EL (cell line): ENCODE measurements around the gene KRT2.
"Not testable (repeated sequence)": the region's sequence is repeated elsewhere in the genome, so short reads cannot be mapped to it uniquely, and the experiment has no call there.

Experiments used
- DNase-seq: peaks from one replicate; pipeline ENCODE4 v3.0.0-alpha.2; 2016

KRT2 gene

DNA sequence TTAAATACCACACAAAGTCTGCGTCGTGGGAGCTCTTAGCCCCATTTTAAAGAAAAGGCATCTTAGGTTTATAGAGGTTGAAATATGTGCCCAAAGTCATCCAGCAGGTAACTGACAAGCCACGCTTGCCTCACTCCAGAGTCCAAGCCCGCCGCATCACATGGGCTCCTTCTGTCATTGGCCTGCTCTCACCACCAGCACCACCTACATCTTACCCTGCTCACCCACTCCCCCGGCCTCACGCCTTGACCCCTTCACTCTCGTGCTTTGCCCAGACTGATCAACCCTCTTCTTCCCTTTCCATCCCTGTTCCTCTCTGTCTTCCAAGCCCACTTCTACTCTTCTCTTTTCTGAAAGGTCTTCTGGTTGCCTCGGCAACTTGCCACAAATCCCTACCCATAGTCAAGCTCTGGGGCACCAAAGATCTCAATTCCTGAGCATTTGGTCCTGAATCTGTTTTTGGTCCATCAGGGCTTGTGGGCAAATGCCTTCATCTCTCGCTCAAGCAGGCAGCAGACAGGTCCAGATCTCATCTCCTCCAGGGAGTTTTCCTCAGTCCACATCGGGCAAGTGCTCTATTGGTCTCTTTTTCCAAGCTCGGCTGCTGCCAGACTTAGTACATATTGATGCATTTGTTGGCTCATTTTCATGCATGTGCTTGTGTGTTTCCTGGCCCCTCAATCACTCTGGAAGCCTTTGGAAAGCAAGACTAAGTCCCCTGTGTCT lies 31.7 kb upstream of the KRT2 start:
- DNase-seq: no peak

DNA sequence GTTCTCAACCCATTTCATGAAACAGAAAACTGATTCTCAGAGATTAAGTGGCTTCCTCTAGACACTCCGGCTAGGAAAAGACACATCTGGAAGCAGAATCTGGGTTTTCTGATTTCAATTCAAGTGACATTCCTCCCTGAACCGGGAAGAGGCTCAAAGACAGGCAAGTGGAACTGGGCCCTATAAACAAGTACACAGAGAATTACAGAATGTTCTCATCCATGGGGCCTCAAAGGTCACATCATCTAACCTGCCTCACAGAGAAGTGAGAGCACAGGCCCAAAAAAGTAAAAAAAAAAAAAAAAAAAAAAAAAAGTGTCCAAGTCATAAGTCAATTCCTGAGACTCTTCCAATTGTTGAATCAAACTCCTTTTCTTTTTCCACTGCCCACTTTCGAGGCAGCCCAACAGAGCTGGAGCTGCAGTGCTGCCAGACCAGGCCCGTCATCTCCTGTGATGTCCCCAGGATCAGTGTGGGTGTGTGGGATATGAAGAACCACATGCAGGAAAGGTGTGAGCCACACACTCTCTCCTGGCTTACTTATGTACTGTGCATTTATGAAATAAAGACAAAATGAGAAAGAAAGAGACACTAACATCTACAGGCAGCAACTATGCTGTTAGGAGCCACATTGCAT lies 31.0 kb upstream of the KRT2 start:
- DNase-seq: no peak

DNA sequence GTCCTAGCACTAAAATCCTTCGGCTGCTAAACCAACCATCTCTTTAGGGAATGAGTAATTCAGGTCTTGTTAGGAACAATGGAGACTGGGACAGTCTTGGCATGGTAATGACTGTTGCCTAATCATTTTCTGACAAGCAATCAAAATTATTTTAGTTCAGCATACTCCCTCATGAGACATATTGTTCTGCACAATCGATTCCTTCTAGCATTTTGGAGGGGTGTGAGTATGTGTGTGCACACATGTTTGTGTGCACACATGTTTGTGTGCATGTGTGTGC lies 30.3 kb upstream of the KRT2 start:
- no peak for DNase-seq

DNA sequence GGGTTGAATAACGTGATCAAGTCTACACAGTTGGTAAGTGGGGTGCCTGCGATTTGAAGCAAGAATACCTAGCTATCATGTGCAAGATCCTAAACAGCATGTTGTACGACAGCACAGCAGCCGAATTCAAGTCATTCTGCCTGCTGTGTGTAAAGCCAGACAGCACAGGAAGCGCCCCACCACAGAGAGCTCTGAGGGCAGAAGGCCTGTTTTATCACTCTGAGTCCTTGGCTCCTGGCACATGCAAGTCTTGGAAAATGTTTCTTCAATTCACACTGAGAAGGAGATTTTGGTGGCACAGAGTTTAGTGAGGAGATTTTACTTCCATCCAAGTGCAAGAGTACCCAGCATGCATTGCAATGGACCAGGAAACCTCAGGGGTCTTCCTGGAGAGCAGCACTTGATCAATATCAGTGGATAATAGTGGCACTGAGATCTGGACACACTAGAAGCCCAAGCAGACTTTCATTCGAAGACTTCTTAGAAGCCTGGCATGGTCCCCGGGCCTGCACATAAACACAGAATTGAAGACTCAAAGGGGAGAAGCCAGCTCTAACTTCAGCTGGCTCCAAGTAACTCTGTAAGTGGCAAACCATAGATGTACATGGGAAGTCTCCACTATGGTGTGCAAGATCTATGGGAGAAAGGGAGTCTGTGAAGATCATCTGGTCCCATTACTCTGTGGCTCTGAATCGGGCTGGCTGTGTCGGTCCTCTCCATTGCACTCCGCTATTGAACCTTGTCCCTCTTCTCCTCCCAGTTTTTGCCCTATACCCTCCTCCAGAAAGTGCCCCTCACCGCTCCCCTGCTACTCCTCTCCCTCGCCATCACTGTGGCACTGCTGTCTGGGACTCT lies 29.7 kb upstream of the KRT2 start:
- no peak for DNase-seq

DNA sequence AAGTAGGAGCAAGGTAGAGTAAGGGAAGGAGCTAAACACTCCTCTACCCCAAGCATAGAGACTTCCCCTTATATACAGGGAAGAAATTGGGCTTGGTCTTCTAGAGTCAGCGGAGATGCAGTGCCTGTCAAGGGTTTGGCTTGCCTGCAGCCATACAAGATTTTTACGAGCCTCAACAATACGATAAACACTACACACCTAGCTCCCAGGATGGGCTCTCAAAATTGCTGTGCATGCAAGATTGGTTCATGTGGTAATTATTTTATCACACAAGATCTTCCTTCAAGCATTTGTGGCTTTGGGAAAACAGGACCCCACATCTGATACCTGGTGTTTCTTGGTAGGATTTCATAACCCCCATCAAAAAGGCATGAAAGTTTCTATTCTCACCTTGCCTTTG lies 28.4 kb upstream of the KRT2 start, which contains the start of gene KRT1:
TSS of gene KRT1 (minus strand) at position 45 of the 400 bp plus-strand sequence. CDS start 59 bp downstream, outside the sequence.
- no peak for DNase-seq

DNA sequence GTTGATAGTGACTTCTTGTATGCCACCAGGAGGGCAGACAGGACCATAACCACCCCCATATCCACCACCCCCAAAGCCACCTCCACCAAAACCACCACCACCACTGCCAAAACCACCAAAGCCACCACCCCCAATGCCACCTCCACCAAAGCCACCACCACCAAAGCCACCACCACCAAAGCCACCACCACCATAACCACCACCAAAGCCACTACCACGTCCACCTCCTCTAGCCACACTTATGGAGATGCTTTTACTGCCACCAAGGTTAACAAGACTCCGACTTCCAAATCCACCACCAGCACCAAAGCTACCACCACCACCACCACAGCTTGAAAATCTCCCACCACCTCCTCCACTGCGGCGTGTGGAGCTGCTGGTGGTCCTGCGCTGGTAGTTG lies 27.9 kb upstream of the KRT2 start:
- DNase-seq: no peak

DNA sequence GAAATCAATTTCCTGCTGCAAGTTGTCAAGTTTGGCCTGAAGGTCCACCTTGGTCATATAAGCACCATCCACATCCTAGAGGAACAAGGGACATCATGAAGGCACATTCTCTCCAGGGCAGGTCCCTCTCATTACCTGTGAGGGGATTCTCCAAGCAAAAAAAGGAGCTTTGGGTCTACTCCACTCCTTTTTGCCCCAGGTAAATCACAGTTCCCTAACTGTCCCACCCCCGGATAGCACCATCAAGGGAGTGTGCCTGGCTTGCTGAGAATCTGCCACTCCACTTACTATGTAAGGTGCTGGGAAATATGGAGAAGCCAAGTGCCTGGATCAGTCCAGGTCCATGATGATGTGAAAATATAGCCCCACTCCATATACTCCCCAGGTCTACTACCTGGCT lies 25.7 kb upstream of the KRT2 start:
- no peak for DNase-seq

DNA sequence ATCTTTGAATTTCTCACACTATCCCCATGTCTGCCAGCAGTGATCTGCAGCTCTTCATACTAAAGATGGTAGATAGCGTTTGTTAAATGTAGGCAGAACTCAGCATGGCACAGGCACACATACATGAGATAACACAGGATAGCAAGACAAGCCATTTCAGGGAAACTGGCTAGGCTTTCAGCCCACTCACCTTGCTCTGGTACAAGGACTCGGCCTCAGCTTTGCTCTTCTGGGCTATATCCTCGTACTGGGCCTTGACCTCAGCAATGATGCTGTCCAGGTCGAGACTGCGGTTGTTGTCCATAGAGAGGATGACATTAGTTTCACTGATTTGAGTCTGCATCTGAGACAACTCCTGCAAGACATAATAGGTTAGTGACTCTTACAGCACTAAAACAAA lies 25.1 kb upstream of the KRT2 start:
- DNase-seq: no peak

DNA sequence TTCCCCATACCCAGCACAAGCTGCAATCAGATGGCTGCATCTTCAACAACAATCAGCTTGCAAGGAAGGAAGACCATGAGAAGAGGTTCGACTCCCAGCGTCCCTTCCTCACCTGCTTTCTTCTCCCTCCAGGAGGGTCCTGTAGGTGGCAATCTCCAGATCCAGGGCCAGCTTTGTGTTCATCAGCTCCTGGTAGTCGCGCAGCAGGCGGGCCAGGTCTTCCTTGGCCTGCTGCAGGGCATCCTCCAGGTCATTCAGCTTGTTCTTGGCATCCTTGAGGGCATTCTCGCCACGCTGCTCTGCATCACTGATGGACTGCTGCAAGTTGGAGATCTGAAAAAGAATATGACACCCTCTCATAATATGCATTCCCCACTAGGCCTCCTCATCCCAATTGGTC lies 24.2 kb upstream of the KRT2 start:
- no peak for DNase-seq

DNA sequence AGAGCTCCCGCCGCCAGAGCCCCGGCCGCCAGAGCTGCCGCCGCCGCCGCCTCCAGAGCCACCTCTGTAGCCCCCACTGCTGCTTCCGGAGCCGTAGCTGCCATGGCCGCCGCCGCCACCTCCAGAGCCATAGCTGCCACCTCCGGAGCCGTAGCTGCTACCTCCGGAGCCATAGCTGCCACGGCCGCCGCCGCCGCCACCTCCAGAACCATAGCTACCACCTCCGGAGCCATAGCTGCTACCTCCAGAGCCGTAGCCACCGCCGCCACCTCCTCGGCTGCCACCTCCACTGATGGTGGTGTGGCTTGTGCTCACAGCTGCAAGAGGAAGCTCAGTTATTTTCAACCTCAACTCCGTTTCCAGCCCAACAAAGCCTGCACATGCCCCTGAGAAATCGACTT lies 23.3 kb upstream of the KRT2 start:
- no peak for DNase-seq

DNA sequence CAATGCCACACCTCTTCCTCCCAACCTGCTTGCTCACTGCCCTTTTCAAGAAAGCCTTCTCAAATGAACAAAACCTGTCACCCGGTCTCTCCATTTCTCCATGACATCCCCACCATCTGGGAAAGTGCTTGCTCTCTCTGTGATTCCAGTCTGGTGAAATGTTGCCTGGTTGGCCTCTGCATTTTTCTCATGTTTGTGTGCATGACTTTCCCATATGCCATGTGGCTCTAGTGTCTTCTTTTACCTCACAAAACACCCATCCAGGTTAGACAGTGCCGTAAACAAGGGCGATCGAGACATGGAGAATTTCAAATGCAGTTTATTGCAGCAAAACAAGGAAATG lies 22.4 kb upstream of the KRT2 start:
- no peak for DNase-seq

DNA sequence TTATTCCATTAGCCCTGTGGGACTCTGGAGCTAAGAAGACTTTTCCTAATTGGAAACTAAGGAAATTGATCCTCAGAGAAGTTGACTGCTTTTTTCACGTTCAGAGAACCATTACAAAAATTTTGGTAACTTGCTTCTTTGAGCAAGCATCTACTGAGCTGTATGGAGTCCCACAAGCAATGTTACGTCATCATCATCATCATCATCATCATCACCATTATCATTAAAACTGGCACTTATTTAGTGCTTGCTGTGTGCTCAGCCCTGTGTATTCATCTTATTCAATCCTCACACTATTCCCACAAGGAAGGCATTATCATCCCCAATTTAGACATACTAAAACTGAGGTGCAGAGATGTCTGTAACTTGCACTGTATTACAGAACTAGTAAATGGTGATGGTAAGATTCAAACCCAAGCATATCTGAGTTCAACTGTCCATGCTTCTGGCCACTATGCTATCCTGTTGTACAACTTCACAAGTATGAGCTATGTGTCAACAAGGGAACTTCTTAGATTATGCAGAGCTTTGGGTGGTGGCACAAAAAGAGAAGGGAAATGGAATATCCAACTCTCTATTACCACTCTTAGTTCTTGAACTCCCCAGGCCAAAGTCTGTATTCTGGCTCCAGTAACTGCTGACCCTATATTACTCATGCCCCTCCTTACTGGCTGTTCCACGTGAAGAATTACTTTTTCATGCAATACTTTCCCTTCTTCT lies 21.9 kb upstream of the KRT2 start:
- DNase-seq: no peak

DNA sequence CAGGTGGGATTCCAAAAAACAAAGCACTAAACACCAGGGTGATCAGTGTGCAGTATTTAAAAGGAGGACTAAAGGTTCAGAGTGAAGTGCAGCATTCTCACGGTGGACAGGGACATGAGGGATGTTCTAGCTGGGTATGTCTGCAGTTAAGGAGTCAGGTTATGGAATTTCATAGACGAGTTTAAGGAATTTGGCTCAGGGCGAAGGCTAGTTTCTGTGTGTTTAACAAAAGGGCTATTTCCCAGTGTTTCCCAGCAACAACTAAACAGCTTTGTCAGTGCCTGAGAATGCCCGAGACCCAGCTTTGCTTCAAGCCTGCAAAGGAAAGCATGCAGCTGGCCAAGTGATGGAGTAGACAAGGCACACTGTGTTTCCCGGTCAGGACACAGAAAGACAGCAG lies 21.2 kb upstream of the KRT2 start:
- no peak for DNase-seq

DNA sequence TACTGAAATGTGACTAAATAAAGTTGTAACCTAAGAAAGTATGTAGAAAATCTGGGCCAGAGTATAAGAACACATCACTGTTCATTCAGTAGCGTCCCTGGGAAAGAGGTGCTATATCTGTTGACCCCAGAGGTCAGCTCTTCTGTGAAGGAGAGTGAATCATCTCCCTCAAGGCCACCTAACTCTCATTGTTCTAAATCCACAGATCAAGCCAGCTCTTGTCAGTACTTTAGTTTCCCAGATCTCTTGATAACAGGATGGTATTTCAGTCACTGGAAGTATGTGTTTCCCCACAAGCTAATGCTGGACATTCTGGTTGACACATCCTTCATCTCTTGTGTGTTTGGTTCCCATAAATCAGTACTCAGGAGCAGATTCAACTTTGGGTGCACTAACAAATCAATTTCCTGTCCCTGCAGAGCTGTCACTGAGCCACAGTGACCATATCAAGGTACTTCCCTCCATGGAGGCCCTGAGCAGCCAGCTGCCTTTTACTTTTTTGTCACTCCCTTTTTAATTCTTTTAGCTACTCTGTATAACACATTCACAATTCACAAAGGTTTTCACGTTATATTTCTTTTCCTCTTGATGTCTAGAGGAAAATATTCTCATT lies 20.4 kb upstream of the KRT2 start:
- no peak for DNase-seq

DNA sequence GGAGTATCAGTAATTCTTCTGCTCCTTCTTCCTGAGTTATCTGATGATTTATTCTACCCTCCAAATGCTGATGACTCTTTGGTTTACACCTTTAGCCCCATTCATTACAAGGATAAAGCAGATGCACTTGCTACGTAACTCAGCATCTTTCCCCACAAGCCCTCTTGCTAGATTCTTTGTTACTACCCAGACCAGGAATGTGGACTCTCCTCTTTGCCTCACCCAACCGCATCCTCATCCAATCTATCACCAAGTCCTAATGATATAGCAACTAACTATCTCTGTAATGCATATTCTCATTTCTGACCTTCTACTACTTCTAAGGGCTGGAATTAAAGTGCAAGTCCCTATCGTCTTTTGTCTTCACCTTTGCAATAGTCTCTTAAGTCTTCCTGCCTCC lies 18.9 kb upstream of the KRT2 start:
- no peak for DNase-seq

DNA sequence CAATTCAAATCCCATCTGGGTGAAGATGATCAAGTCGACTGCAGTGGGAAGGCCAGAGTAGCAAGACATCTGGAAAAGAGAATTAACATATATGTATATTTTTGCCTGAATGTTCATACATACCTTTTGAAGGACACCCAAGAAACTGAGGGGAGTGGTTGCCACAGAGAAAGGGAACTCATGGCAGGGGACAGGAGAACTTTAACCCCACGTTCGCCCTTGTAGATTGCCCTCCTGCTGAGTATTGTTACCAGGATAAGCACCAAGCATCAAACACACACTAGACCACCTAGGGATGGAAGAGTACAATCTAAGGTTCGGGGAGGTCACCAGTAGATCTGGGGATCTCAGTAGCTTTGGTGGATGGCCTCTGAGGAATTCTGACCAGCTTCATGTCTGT lies 18.5 kb upstream of the KRT2 start:
- DNase-seq: no peak

DNA sequence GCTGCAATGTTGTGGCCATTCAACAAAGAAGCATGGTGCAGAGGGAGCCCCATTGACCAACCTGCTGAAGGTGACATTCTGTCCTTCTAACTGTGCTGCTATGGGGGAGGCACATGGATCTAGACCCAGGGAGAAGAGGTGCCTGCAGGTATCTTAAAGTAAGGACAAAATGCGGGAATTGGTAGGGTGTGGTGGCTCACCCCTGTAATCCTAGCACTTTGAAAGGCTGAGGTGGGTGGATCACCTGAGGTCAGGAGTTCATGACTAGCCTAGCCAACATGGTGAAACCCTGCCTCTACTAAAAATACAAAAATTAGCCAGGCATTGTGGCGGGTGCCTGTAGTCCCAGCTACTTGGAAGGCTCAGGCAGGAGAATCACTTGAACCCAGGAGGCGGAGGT lies 17.9 kb upstream of the KRT2 start:
- DNase-seq: not testable (repeated sequence)

DNA sequence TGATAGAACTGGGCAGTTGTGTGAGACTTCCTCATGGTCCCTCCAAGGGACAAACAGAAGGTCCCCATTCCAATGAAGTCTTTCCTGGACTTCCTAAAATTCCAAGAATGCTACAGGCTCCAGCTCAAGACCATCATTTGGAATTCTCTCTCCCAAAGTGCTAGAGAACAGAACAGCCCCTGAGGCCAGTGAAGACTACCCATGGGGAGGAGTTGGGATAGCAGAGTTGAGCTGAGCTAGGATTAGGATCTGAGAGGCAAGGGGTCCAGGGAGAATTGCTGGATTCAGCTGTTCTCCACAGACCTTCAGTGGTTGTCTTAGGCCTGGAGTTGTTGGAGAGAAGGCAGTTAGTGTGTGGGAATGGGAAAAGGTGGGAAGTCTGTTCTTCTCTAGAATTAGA lies 17.4 kb upstream of the KRT2 start:
- no peak for DNase-seq

DNA sequence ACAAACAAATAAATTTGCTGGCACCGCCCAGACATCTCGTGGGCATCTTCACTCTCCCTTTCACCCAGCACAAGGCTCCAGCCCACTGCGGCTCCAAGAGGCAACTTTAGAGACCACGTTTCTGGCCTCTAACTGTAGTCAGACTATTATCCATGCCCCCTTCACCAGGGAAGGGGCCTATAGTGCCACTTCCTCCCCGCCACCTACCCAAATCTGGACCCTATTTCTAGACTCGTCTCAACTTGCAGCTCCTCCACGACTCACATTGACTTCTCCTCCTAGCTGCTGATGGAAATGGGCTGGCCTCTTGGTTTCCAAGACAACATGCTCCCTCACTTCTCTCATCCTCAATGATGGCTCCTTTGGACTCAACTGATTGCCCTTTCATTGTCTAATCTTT lies 15.9 kb upstream of the KRT2 start:
- DNase-seq: no peak

DNA sequence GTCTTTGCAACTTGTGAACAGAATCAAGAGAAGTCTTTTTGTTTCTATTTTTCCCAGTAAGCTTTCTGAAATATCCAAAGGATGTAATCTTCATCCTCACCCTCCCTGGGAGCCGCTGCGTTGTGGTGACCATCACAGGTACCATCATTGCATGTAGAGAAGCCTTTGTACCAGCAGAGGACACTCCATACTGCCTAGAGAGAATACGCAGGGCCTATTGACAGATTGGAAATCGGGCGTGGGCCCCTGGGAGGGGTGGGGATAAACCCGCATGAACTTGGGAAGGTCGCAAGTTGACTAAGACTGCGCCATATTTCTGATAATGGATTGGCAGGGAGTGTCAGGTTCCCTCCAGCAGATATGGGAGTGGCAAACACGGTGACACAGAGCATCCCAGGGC lies 15.5 kb upstream of the KRT2 start:
- DNase-seq: no peak

DNA sequence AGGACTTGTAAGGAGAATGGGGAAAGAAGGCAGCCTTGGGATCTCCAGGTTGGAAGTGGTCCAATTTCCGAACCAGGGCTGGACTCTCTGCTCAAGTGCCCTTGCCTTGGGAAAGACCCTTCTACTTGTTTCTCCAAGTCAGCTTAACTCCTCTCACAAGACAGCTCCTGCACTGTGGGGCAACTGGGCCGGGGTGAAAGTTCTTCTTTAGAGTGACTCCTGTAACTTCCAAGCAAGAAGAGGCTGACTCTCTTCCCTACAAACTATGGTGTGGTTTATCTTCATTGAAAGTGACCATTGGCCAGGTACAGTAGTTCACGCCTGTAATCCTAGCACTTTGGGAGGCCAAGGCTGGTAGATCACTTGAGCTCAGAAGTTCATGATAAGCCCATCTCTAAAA lies 14.5 kb upstream of the KRT2 start:
- no peak for DNase-seq

DNA sequence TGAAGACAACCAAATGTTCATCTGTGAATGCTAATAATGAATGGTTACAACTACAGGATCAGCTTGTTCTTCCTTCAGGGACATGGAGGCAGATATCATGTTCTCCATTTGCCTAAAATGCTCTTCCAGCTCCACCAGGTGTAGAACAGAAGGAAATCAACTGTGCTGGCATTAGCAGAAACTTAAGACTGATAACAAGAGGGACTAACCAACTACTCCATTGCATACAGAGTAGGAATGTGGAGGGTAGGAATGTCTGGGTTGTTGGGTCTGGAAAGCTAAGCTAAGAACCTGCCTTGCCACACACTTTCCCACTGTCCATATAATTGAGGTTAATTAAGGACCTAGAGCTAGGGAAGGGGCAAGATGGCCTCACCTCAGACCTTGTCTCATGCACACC lies 11.4 kb upstream of the KRT2 start:
- no peak for DNase-seq

DNA sequence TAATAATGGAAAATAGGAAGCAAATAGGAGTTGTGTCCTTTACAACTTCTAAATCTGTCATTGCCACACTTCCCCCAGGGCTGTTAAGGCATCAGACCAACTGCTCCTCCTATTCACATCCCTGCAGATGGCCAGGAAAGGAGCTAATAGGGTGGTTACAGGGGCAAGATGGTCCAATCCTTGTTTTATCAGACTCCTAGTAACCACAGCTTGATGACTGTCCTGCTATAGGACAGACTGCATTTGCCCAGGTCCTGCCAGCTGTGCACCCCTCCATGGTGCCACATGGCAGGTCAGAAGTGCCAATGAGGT lies 10.9 kb upstream of the KRT2 start:
- no peak for DNase-seq
